Left renal cortex interstitium (tissue), 4 donors: ENCODE results near the gene BUD23. TPM values are rescaled to one million over a fixed set of nuclear protein-coding genes. Genes with fewer than 3 reads are reported as not detected.

Experiments used
- DNase-seq, 4 donors: peaks; one replicate each; pipeline ENCODE4 v3.0.0-alpha.2; 2013; ENCODE audit warnings: low read depth in 4 of 4, low spot score in 2 of 4, missing footprints in 1 of 4
- polyA plus RNA-seq, 4 donors: library from polyadenylated mRNA; unstranded; fragments of 120-200 nt; gene quantifications; one replicate each; pipeline ENCODE4 v1.2.1, GENCODE V29; 2013; ENCODE audit not compliant: insufficient read length in 4 of 4

The BUD23 gene
- polyA plus RNA-seq, 4 donors = 77.7 to 102 (median 94.3) TPM

DNA sequence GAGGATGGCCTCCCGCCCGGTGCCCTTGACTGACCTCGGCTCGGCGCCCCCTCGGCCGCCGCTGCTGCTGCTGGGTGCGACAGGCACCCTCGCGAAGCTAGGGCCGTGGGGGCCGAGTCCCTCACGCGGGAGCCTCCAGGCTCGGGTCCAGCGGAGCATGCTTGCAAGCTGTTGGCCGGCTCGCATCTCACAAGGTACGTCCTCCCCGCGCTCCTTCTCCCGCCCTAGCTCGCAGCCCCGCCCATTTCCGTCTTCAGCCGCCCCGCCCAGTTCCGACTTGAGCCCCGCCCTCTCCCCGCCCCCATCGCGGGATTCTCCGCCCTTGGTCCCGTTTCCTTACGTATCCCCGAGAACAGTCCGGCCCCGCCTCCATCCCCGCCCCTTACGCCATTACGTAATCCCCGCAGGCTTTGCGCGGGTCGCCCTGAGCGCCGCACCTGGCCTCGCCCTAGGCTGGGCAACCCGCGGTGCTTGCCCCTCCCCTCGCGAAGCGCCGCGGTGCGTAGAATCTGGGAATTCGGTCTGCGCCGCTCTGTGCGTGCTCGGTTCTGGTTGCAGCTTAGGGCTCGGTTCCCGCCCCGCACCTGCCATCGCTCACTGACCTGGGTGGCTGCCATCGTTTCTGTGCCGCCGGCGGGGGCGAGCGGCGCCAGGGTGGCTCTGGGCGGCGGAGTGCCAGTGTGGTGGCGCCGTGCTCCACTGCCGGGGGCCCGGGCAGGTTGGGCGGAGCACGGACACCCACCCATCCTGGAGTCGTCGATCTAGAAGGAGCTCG, 55.4 kb downstream of the BUD23 start, which contains the start of gene ABHD11:
ABHD11 (minus strand) TSS at position 191 of the 775 bp plus-strand sequence; CDS start at position 159, 32 bp downstream.
- DNase-seq = peak in 3 of 4 donors; percentile 89 to 93 (median 93)

DNA sequence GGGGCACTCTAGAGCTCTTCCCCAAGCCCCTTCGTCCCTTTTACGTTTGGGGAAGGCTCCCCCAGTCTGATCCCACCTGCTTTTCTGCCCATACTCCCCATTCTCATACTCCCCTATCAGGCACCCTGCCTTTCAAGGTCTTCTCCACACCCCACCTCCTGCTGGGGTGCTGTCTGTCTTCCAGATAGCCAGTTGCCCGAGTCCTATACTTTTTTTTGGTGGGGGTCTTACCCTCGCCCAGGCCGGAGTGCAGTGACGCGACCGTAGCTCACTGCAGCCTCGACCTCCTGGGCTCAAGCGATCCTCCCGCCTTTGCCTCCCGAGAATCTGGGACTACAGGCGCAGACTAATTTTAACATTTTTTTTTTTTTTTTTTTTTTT, 56.0 kb downstream of the BUD23 start:
- DNase-seq = no peak

GRCh38 chr7:73740212-73740611, 56.8 kb downstream of the BUD23 start:
- DNase-seq = no peak

DNA sequence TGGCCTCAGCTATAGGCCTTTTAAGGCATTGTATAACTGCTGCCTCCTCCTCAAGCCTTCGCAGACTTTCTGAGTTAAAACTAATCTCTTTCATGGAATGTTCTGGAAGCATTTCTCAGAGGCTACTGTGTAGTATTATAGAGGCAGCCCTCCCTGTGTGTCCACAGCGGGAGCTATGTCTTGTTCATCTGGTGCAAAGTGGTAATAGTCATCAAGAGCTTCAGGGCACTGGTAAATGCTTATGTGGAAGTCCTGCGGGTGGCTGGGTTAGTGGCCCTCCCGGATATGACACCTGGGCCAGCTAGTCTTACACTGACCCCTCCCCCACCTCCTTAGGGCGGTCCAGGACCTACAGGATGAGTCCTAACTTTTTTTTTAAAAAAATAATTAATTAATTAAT, 57.4 kb downstream of the BUD23 start:
- DNase-seq = no peak

GRCh38 chr7:73741600-73741999, 58.2 kb downstream of the BUD23 start:
- DNase-seq = peak in 1 of 4 donors; percentile 37

- no peak for DNase-seq
These were observed 58.9 kb downstream of the BUD23 start for GRCh38 chr7:73742338-73742752.

DNA sequence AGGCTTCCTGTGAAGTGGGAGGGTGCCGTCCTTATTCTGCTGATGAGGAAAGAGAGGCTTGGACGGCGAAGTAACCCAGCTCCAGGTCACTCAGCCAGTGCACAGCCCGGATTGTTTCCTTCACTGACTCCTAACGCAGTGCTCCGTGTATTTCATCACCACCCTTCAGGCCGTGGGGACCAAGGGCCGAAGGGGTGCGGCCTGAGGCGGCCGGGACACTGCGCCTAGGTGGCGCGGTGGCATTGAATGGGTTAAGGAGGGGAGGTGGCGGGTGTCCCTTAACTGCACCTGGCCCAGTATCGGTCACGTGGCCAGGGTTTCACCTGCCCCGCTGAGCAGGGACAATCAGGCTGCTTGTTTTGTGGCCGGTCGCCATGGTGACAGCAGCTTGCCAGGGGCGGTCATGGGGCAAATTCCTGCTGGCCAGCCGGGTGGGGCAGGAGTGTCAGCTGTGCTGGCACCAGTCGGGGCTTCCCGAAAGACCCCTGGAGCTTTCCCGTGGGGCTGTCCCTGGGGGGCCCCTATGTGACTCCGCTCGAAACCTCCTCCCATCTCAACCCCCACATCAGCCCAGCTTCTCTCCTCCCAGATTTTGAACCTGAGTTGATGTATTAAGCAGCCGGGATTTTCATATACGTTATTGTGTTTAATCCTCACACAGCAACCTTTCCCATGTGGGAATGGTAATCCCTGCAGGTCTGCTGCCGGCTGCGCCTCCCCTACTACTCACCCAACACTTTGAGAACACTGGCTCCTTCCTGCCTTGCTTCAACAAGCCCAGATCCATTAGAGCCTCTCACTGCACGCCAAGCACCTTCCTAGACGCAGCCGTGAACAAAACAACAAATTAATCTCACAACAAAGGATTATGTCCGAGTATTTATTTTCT, 59.6 kb downstream of the BUD23 start:
- DNase-seq = peak in 3 of 4 donors; percentile 81 to 94 (median 85)

DNA sequence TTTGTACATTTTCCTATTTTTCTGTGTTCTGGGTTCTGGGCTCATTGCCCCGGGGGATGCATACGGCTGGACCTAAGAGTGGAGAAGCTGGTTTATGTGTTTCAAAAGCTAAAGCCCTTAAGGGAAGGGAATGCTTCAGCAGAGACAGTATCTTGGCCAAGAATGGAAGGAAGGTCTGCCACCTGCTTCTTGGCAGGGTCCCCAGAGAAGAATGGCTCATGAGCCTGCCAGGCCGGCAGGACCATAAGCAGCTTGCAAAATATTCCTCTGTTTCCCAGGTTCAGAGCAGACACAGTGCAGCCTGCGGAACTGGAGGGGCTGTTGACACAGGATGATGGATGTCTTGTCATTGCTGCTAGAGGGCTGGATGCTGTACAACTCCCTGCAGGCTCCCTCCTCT, 63.0 kb downstream of the BUD23 start:
- no peak for DNase-seq

Other genes starting within 250 kb of the BUD23 start
- under 1 TPM; 0.28 to 0.67 (median 0.54) TPM for gene FZD9, start 249.8 kb upstream of the BUD23 start, polyA plus RNA-seq
- gene BAZ1B, start 161.3 kb upstream of the BUD23 start, polyA plus RNA-seq = 10 to 100 TPM; 67.5 to 78.7 (median 72.7) TPM
- gene BCL7B, start 125.9 kb upstream of the BUD23 start, polyA plus RNA-seq = 10 to 100 TPM; 37.0 to 44.3 (median 40.9) TPM
- 10 to 100 TPM; 39.3 to 42.5 (median 40.6) TPM for gene TBL2, start 105.0 kb upstream of the BUD23 start, polyA plus RNA-seq
- gene MLXIPL, start 59.1 kb upstream of the BUD23 start, polyA plus RNA-seq = 10 to 100 TPM in 1 of 4 donors, 1 to 10 TPM in 3; 3.0 to 10.1 (median 5.2) TPM
- 10 to 100 TPM; 12.0 to 22.5 (median 16.2) TPM for gene VPS37D, start 15.8 kb upstream of the BUD23 start, polyA plus RNA-seq
- gene DNAJC30, start 144 bp upstream of the BUD23 start, polyA plus RNA-seq = 10 to 100 TPM in 3 of 4 donors, 1 to 10 TPM in 1; 9.9 to 13.9 (median 12.2) TPM
- gene STX1A, start 36.1 kb downstream of the BUD23 start, polyA plus RNA-seq = 10 to 100 TPM in 2 of 4 donors, 1 to 10 TPM in 2; 8.5 to 13.5 (median 11.1) TPM
- gene ABHD11, start 55.2 kb downstream of the BUD23 start, polyA plus RNA-seq = 10 to 100 TPM; 23.7 to 35.9 (median 30.7) TPM
- 10 to 100 TPM; 33.7 to 77.8 (median 56.5) TPM for gene CLDN3, start 86.7 kb downstream of the BUD23 start, polyA plus RNA-seq
- gene CLDN4, start 147.4 kb downstream of the BUD23 start, polyA plus RNA-seq = 100 to 1,000 TPM in 1 of 4 donors, 10 to 100 TPM in 3; 57.5 to 104 (median 96.4) TPM
- gene METTL27, start 158.9 kb downstream of the BUD23 start, polyA plus RNA-seq = 10 to 100 TPM in 2 of 4 donors, 1 to 10 TPM in 2; 3.6 to 17.9 (median 10.1) TPM
- not detected for gene TMEM270, start 177.6 kb downstream of the BUD23 start, polyA plus RNA-seq